Neural progenitor cell (in vitro differentiated cells): ENCODE results near the gene CILP.

ENCODE experiments used
- CTCF ChIP-seq: fragments of 200-600 bp; sonication (generic); IDR thresholded peaks from 2 replicates; pipeline ENCODE4 v1.5.1; 2017; ENCODE audit warnings: antibody characterized with exemption, mild to moderate bottlenecking
- EZH2 ChIP-seq: fragments of 200-600 bp; sonication (generic); IDR thresholded peaks from 2 replicates; pipeline ENCODE4 v1.6.1; 2017; ENCODE audit warnings: antibody characterized with exemption, mild to moderate bottlenecking, moderate library complexity
- EZH2phosphoT487 ChIP-seq: fragments of 200-600 bp; sonication (generic); IDR thresholded peaks from 2 replicates; pipeline ENCODE4 v1.6.1; 2017; ENCODE audit warnings: antibody characterized with exemption

GRCh38 chr15:65177901-65178300, 33.4 kb downstream of the CILP start:
- TF ChIP-seq CTCF: no peak
- TF ChIP-seq EZH2: no peak
- TF ChIP-seq EZH2phosphoT487: no peak
